ENCODE measurements around the gene INTS1.

INTS1 gene

GRCh38 chr7:1455955-1456354, 48.2 kb downstream of the INTS1 start:
- TF ChIP-seq PAX5 (IDR thresholded peaks at IDR 0.05; ENCODE audit: insufficient read depth, low read length, severe bottlenecking) (no peak), POLR2AphosphoS5 (IDR thresholded peaks at IDR 0.05; ENCODE audit: low read depth, low read length) (no peak), TAF1 (IDR thresholded peaks at IDR 0.05; ENCODE audit: low read depth, low read length) (no peak), SPI1 (IDR thresholded peaks at IDR 0.05; ENCODE audit: low read depth, low read length) (no peak), POU2F2 (IDR thresholded peaks at IDR 0.05; ENCODE audit: low read depth, low read length) (no peak), POLR2A (IDR thresholded peaks at IDR 0.05; ENCODE audit: low read depth, low read length) (no peak)
- DNase-seq (ENCODE audit: insufficient read length, low spot score) (no peak), FAIRE-seq (no peak)

DNA sequence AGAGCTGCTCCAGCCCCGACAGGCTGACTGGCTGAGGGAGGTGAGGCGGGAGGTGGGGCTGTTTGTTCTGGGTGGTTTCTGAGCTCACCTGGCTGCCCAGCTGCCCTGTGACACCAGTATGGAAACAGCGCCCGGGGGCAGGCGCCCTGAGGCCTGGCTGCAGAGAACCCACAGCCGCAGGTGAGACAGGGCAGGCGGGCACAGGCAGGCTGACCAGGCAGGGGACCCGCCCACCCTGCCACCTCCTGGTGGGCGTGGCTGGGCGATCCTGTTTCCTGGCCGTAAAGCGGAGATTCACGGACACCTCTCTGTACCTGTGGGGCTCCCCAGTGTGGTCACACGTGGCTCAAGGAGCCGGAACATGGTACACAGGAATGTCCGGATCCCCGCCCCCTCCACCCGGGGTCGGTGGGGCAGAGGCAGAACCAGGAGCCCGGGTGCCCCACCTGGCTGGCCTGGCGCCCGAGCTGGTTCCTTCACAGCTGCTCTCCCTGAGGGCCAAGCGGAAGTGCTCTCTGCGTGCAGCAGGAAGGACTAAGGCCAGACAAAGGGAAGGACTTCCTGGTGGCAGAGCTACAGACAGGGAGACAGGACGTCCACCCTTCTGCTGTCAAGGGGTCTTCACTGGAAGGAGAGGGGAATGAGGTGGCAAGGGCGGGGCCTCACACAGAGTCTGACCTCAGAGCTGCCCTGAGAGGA, 48.8 kb downstream of the INTS1 start:
- FAIRE-seq (no peak), DNase-seq (ENCODE audit: insufficient read length, low spot score) (no peak)
- TF ChIP-seq TAF1 (IDR thresholded peaks at IDR 0.05; ENCODE audit: low read depth, low read length), result no peak

DNA sequence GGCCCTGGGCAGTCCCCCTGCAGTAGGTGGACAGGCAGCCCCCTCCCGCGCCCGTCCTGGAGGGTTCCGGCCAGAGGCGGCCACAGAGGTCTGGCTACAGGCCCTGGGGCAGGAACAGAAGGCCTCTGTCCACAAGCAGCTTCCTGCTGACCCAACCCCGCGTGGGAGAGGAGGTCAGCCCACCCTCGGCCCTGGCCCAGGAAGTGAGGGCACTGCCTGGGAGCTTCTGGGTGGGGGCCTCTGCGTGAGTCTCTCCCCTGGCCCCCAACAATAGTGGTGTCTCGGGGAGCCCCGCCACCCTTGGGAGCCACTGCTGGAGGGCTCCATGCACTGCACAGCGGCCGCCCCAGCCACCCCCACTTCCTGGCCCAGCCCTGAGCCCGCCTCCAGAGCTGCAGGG, 49.6 kb downstream of the INTS1 start:
- DNase-seq (ENCODE audit: insufficient read length, low spot score) (no peak), FAIRE-seq (no peak)
- TF ChIP-seq POU2F2 (IDR thresholded peaks at IDR 0.05; ENCODE audit: low read depth, low read length) (no peak), SPI1 (IDR thresholded peaks at IDR 0.05; ENCODE audit: low read depth, low read length) (no peak), PAX5 (IDR thresholded peaks at IDR 0.05; ENCODE audit: insufficient read depth, low read length, severe bottlenecking) (no peak), TAF1 (IDR thresholded peaks at IDR 0.05; ENCODE audit: low read depth, low read length) (no peak), POLR2AphosphoS5 (IDR thresholded peaks at IDR 0.05; ENCODE audit: low read depth, low read length) (no peak), POLR2A (IDR thresholded peaks at IDR 0.05; ENCODE audit: low read depth, low read length) (no peak)

DNA sequence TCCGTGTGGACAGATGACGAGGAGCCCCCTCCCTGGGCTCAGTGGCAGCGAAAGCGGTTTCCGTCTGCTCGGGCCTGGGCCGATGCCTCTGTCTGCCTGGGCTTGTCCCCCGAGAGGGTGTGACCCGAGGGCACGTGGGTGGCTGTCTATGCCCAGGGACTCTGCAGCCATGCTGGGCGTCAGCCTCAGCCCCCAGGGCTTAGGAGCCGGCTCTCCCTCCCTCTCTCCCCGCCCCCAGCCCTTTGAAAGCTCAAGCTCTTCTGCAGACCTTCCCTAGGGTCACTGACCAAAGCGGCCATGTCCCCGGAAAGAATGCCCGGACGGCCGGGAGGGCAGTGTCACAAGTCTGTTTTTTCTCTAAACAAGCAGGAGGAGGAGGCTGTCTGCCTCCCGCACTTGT, 52.0 kb downstream of the INTS1 start:
- no peak for FAIRE-seq
- TF ChIP-seq PAX5 (IDR thresholded peaks at IDR 0.05; ENCODE audit: insufficient read depth, low read length, severe bottlenecking) (no peak), POU2F2 (IDR thresholded peaks at IDR 0.05; ENCODE audit: low read depth, low read length) (no peak), SPI1 (IDR thresholded peaks at IDR 0.05; ENCODE audit: low read depth, low read length) (no peak), POLR2A (IDR thresholded peaks at IDR 0.05; ENCODE audit: low read depth, low read length) (no peak), TAF1 (IDR thresholded peaks at IDR 0.05; ENCODE audit: low read depth, low read length) (no peak), POLR2AphosphoS5 (IDR thresholded peaks at IDR 0.05; ENCODE audit: low read depth, low read length) (no peak)
- DNase-seq (ENCODE audit: insufficient read length, low spot score), result no peak

DNA sequence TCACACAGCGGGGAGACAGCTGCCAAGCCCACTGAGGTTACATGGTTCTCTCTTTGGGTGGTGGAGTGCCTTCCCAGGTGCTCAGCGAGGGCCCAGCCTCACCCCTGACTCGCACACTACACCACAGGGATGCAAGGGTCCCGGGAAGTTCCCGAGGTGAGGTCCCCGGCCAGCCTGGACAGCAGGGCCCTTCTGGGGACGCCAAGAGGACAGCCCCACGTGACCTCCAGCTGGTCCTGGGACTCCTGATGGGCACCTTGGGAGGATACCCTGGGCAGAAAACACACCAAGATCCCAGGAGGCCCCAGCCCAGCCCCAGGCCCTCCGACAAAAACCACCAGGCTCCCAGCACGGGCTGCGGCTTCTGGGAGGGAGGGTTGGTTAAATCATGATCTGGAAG, 53.2 kb downstream of the INTS1 start:
- FAIRE-seq (no peak), DNase-seq (ENCODE audit: insufficient read length, low spot score) (no peak)
- TF ChIP-seq POLR2AphosphoS5 (IDR thresholded peaks at IDR 0.05; ENCODE audit: low read depth, low read length) (no peak), PAX5 (IDR thresholded peaks at IDR 0.05; ENCODE audit: insufficient read depth, low read length, severe bottlenecking) (no peak), TAF1 (IDR thresholded peaks at IDR 0.05; ENCODE audit: low read depth, low read length) (no peak), SPI1 (IDR thresholded peaks at IDR 0.05; ENCODE audit: low read depth, low read length) (no peak), POLR2A (IDR thresholded peaks at IDR 0.05; ENCODE audit: low read depth, low read length) (no peak), POU2F2 (IDR thresholded peaks at IDR 0.05; ENCODE audit: low read depth, low read length) (no peak)

- no peak for FAIRE-seq
- DNase-seq (ENCODE audit: insufficient read length, low spot score), result no peak
- TF ChIP-seq POU2F2 (IDR thresholded peaks at IDR 0.05; ENCODE audit: low read depth, low read length) (no peak), SPI1 (IDR thresholded peaks at IDR 0.05; ENCODE audit: low read depth, low read length) (no peak)
These were observed 53.8 kb downstream of the INTS1 start for GRCh38 chr7:1450431-1450830.

GRCh38 chr7:1449951-1450350, 54.2 kb downstream of the INTS1 start:
- TF ChIP-seq PAX5 (IDR thresholded peaks at IDR 0.05; ENCODE audit: insufficient read depth, low read length, severe bottlenecking) (no peak), SPI1 (IDR thresholded peaks at IDR 0.05; ENCODE audit: low read depth, low read length) (no peak), POLR2AphosphoS5 (IDR thresholded peaks at IDR 0.05; ENCODE audit: low read depth, low read length) (no peak), POU2F2 (IDR thresholded peaks at IDR 0.05; ENCODE audit: low read depth, low read length) (no peak), TAF1 (IDR thresholded peaks at IDR 0.05; ENCODE audit: low read depth, low read length) (no peak), POLR2A (IDR thresholded peaks at IDR 0.05; ENCODE audit: low read depth, low read length) (no peak)
- no peak for DNase-seq (ENCODE audit: insufficient read length, low spot score)
- FAIRE-seq, result no peak

- FAIRE-seq, result no peak
- no peak for TF ChIP-seq PAX5 (IDR thresholded peaks at IDR 0.05; ENCODE audit: insufficient read depth, low read length, severe bottlenecking)
- TF ChIP-seq POU2F2 (IDR thresholded peaks at IDR 0.05; ENCODE audit: low read depth, low read length), result no peak
- no peak for TF ChIP-seq TAF1 (IDR thresholded peaks at IDR 0.05; ENCODE audit: low read depth, low read length)
- TF ChIP-seq SPI1 (IDR thresholded peaks at IDR 0.05; ENCODE audit: low read depth, low read length), result no peak
- TF ChIP-seq POLR2AphosphoS5 (IDR thresholded peaks at IDR 0.05; ENCODE audit: low read depth, low read length), result no peak
- TF ChIP-seq POLR2A (IDR thresholded peaks at IDR 0.05; ENCODE audit: low read depth, low read length), result no peak
These were observed 54.7 kb downstream of the INTS1 start for GRCh38 chr7:1449501-1449900.

DNA sequence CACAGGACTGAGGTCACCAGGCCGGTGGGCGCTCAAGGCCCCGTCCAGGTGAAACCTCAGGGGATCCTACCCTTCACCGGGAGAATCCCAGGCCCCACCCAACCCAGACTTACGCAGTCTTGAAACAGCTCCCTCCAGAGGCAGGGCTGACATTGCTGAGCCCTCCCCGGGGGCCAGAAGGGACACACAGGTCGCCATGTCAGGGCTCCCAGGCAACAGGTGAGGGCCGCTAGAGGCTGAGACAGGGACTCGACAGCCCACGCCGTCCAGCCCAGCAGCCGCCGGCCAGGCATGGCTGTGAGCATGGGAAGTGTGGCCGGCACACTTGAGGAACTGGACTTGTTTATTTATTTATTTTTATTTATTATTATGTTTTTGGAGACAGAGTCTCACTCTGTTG, 55.2 kb downstream of the INTS1 start:
- no peak for FAIRE-seq
- DNase-seq (ENCODE audit: insufficient read length, low spot score), result no peak
- no peak for TF ChIP-seq POU2F2 (IDR thresholded peaks at IDR 0.05; ENCODE audit: low read depth, low read length)
- no peak for TF ChIP-seq SPI1 (IDR thresholded peaks at IDR 0.05; ENCODE audit: low read depth, low read length)
- TF ChIP-seq PAX5 (IDR thresholded peaks at IDR 0.05; ENCODE audit: insufficient read depth, low read length, severe bottlenecking), result no peak
- TF ChIP-seq TAF1 (IDR thresholded peaks at IDR 0.05; ENCODE audit: low read depth, low read length), result no peak
- TF ChIP-seq POLR2A (IDR thresholded peaks at IDR 0.05; ENCODE audit: low read depth, low read length), result no peak
- no peak for TF ChIP-seq POLR2AphosphoS5 (IDR thresholded peaks at IDR 0.05; ENCODE audit: low read depth, low read length)

More at GRCh38 chr7:1449501-1449900, 54.7 kb downstream of the INTS1 start:
- no peak for DNase-seq (ENCODE audit: insufficient read length, low spot score)

- DNase-seq (ENCODE audit: insufficient read length, low spot score) (no peak), FAIRE-seq (no peak)
- TF ChIP-seq POU2F2 (IDR thresholded peaks at IDR 0.05; ENCODE audit: low read depth, low read length), result no peak
- no peak for TF ChIP-seq POLR2A (IDR thresholded peaks at IDR 0.05; ENCODE audit: low read depth, low read length)
- TF ChIP-seq SPI1 (IDR thresholded peaks at IDR 0.05; ENCODE audit: low read depth, low read length), result no peak
- no peak for TF ChIP-seq TAF1 (IDR thresholded peaks at IDR 0.05; ENCODE audit: low read depth, low read length)
- TF ChIP-seq POLR2AphosphoS5 (IDR thresholded peaks at IDR 0.05; ENCODE audit: low read depth, low read length), result no peak
- no peak for TF ChIP-seq PAX5 (IDR thresholded peaks at IDR 0.05; ENCODE audit: insufficient read depth, low read length, severe bottlenecking)
These were observed 56.5 kb downstream of the INTS1 start for GRCh38 chr7:1447551-1448244.
